Gastrocnemius medialis (tissue), 4 donors: ENCODE data around the gene OTOG.

Source experiments
- POLR2A ChIP-seq, 2 donors: fragments of 450-650 bp; IDR thresholded peaks; one replicate each; pipeline ENCODE4 v1.6.1; 2017; ENCODE audit warnings: antibody characterized with exemption in 2 of 2, mild to moderate bottlenecking in 2 of 2, moderate library complexity in 2 of 2
- TF ChIP-seq, protein P1 (sequence below), 5 experiments: fragments of 450-650 bp in 3 of 5; fragments of 200-600 bp in 2 of 5; sonication (generic) in 2 of 5; IDR thresholded peaks in 4 of 5; conservative IDR thresholded peaks in 1 of 5; 1 replicate in 4 of 5; 2 replicates in 1 of 5; pipeline ENCODE4 v1.5.1; 2016 to 2019; ENCODE audit warnings: antibody characterized with exemption in 5 of 5, mild to moderate bottlenecking in 3 of 5, moderate library complexity in 3 of 5

DNA sequence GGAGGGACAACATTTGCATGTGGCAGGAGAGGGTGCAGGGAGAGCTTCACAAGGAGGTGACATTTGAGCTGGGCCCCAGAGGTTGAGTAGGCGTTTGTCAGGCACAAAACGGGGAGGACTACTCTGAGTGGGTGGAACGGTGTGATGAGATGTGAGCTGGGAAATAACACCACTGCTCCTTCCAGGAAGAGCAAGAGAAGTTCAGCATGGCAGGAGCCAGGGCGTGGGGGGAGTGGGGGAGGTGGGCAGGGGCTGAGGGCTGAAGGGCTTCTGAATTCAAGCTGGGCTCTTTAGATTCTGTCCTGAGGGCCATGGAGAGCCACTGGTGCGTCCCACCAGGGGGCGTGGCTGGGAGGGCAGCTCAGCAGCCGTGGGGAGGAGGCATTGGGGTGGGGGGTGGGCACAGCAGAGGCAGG is 54.2 kb downstream of the OTOG start:
- TF ChIP-seq, protein P1, sequence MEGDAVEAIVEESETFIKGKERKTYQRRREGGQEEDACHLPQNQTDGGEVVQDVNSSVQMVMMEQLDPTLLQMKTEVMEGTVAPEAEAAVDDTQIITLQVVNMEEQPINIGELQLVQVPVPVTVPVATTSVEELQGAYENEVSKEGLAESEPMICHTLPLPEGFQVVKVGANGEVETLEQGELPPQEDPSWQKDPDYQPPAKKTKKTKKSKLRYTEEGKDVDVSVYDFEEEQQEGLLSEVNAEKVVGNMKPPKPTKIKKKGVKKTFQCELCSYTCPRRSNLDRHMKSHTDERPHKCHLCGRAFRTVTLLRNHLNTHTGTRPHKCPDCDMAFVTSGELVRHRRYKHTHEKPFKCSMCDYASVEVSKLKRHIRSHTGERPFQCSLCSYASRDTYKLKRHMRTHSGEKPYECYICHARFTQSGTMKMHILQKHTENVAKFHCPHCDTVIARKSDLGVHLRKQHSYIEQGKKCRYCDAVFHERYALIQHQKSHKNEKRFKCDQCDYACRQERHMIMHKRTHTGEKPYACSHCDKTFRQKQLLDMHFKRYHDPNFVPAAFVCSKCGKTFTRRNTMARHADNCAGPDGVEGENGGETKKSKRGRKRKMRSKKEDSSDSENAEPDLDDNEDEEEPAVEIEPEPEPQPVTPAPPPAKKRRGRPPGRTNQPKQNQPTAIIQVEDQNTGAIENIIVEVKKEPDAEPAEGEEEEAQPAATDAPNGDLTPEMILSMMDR (IDR thresholded peaks at IDR 0.05 in 4 of 5, conservative IDR thresholded peaks at IDR 0.05 in 1 of 5) = peak in 1 of 5 experiments; percentile 23
- TF ChIP-seq POLR2A (IDR thresholded peaks at IDR 0.05) = no peak
